Loucy (cell line): Measurements from ENCODE around the gene COG2.

Source experiments
- H2AFZ ChIP-seq: fragments of 200-600 bp; sonication (generic); 2 replicates; pipeline ENCODE4 v1.6.0; 2016; ENCODE audit warnings: antibody characterized with exemption, mild to moderate bottlenecking, low read length, moderate library complexity
- H3F3A ChIP-seq: fragments of 200-600 bp; 2 replicates; pipeline ENCODE4 v1.6.0; 2016; ENCODE audit warnings: antibody characterized with exemption, low read depth, mild to moderate bottlenecking
- H3K27me3 ChIP-seq: fragments of 200-600 bp; sonication (generic); 2 replicates; pipeline ENCODE4 v1.6.1; 2014; ENCODE audit warnings: low read length, mild to moderate bottlenecking; ENCODE audit not compliant: insufficient read depth, poor library complexity, severe bottlenecking
- H3K36me3 ChIP-seq: fragments of 200-600 bp; sonication (generic); 2 replicates; pipeline ENCODE4 v1.6.1; 2016; ENCODE audit warnings: low read length; ENCODE audit not compliant: insufficient read depth
- H3K4me1 ChIP-seq: fragments of 200-600 bp; sonication (generic); 2 replicates; pipeline ENCODE4 v1.5.1; 2014; ENCODE audit warnings: low read length, mild to moderate bottlenecking; ENCODE audit not compliant: insufficient read depth, poor library complexity, severe bottlenecking
- H3K4me2 ChIP-seq: fragments of 200-600 bp; sonication (generic); 2 replicates; pipeline ENCODE4 v1.6.0; 2014; ENCODE audit warnings: antibody characterized with exemption, low read length, low read depth, mild to moderate bottlenecking; ENCODE audit not compliant: poor library complexity, severe bottlenecking
- H3K4me3 ChIP-seq: fragments of 200-600 bp; sonication (generic); 2 replicates; pipeline ENCODE4 v1.5.1; 2014; ENCODE audit warnings: low read length, mild to moderate bottlenecking, mixed read lengths; ENCODE audit not compliant: poor library complexity, severe bottlenecking
- H3K79me2 ChIP-seq: fragments of 200-600 bp; sonication (generic); 2 replicates; pipeline ENCODE4 v1.6.1; 2014; ENCODE audit warnings: low read length; ENCODE audit not compliant: insufficient read depth
- H3K9ac ChIP-seq: fragments of 200-600 bp; sonication (generic); 2 replicates; pipeline ENCODE4 v1.6.0; 2014; ENCODE audit warnings: mild to moderate bottlenecking, low read depth, low read length, moderate library complexity; ENCODE audit not compliant: poor library complexity, severe bottlenecking
- H3K9me2 ChIP-seq: fragments of 200-600 bp; sonication (generic); replicated peaks from 2 replicates; pipeline ENCODE4 v1.6.1; 2016; ENCODE audit warnings: low read depth, low read length, mixed read lengths
- H3K9me3 ChIP-seq: fragments of 200-600 bp; sonication (generic); 2 replicates; pipeline ENCODE4 v1.6.1; 2014; ENCODE audit warnings: mild to moderate bottlenecking, antibody characterized with exemption, low read length, low read depth; ENCODE audit not compliant: insufficient read depth
- H4K20me1 ChIP-seq: fragments of 200-600 bp; sonication (generic); 2 replicates; pipeline ENCODE4 v1.6.0; 2014; ENCODE audit warnings: antibody characterized with exemption, low read length, mild to moderate bottlenecking; ENCODE audit not compliant: insufficient read depth, poor library complexity, severe bottlenecking
- CTCF ChIP-seq: fragments of 200-600 bp; sonication (generic); conservative IDR thresholded peaks from 2 replicates; pipeline ENCODE4 v1.5.1; 2014; ENCODE audit warnings: mild to moderate bottlenecking, antibody characterized with exemption, low read length
- EZH2phosphoT487 ChIP-seq: fragments of 200-600 bp; IDR thresholded peaks from 2 replicates; pipeline ENCODE4 v1.6.1; 2018; ENCODE audit warnings: antibody characterized with exemption, mild to moderate bottlenecking, moderate library complexity, borderline replicate concordance

Gene COG2

GRCh38 chr1:230684146-230684545 is 41.9 kb downstream of the COG2 start:
- no peak overlapping the region for H3K4me2 ChIP-seq
- H3K9ac ChIP-seq, result no peak overlapping the region
- peaks cover 9% of the 10 kb centered on the region for H3K4me1 ChIP-seq
- no peak overlapping the region for H3K4me3 ChIP-seq
- H4K20me1 ChIP-seq, result no peaks in the 10 kb centered on the region
- H3K36me3 ChIP-seq, result peaks cover 74% of the 10 kb centered on the region; the same call in 1 of the 2 replicates
- no peaks in the 10 kb centered on the region for H3K9me2 ChIP-seq
- no peaks in the 10 kb centered on the region for H3K9me3 ChIP-seq
- no peaks in the 10 kb centered on the region for H3K27me3 ChIP-seq
- H3F3A ChIP-seq, result no peaks in the 10 kb centered on the region
- TF ChIP-seq CTCF (no peak), EZH2phosphoT487 (no peak)
- H3K79me2 ChIP-seq, result no peaks in the 10 kb centered on the region
- H2AFZ ChIP-seq, result no peak overlapping the region

DNA sequence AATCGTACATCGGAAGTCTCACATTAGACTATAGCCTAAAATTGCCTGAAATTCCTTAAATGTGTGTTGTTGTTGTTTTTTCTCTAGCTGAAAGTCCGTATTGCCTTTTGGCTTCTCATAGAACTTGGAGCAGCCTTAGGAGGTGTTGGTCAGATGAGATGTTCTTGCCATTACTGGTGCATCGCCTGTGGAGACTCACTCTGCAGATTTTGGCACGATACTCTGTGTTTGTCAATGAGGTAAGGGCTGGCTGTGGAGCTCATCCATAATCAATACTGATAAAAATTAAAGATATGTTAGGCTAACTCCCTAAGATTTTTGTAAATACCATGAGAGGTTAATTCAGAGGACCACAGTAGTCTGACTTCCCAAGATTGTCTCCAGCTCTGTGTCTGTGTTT is 42.7 kb downstream of the COG2 start:
- Histone ChIP-seq H2AFZ (no peak overlapping the region), H3K36me3 (peaks cover 74% of the 10 kb centered on the region; the same call in 1 of the 2 replicates), H3K4me1 (peaks cover 9% of the 10 kb centered on the region), H3K4me3 (no peak overlapping the region), H3K9me2 (no peaks in the 10 kb centered on the region), H4K20me1 (no peaks in the 10 kb centered on the region), H3K9ac (no peak overlapping the region), H3F3A (no peaks in the 10 kb centered on the region), H3K4me2 (no peak overlapping the region), H3K79me2 (no peaks in the 10 kb centered on the region), H3K9me3 (no peaks in the 10 kb centered on the region), H3K27me3 (no peaks in the 10 kb centered on the region)
- no peak for TF ChIP-seq CTCF
- no peak for TF ChIP-seq EZH2phosphoT487

DNA sequence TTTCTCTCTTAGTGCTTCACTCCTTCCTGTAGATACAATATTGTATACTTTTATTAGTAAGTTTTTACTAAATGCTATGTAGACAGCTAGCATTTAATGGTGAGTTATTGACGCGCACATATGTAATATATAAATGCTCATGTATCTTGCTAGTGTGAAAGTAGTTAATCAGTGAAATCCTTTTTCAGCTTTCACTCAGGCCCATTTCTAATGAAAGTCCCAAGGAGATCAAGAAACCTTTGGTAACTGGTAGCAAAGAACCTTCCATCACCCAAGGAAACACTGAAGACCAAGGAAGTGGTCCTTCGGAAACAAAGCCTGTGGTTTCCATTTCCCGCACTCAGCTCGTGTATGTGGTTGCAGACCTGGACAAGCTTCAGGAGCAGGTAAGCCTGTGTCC is 44.5 kb downstream of the COG2 start:
- H3K4me2 ChIP-seq, result no peak overlapping the region
- H3K27me3 ChIP-seq, result no peaks in the 10 kb centered on the region
- no peaks in the 10 kb centered on the region for H3F3A ChIP-seq
- TF ChIP-seq EZH2phosphoT487 (no peak), CTCF (no peak)
- H3K9me3 ChIP-seq, result no peaks in the 10 kb centered on the region
- H3K4me1 ChIP-seq, result peaks cover 9% of the 10 kb centered on the region
- no peak overlapping the region for H2AFZ ChIP-seq
- no peaks in the 10 kb centered on the region for H3K9me2 ChIP-seq
- H3K79me2 ChIP-seq, result no peaks in the 10 kb centered on the region
- no peak overlapping the region for H3K9ac ChIP-seq
- no peaks in the 10 kb centered on the region for H4K20me1 ChIP-seq
- no peak overlapping the region for H3K4me3 ChIP-seq
- H3K36me3 ChIP-seq, result peaks cover 77% of the 10 kb centered on the region; the same call in 1 of the 2 replicates
